HL-60/S4 treated with phorbol 12-myristate 13-acetate at 8.2 ng/mL for 4 days and 3 days (cell line): ENCODE results near the gene CARD11.
"Not testable (repeated sequence)": the region's sequence is repeated elsewhere in the genome, so short reads cannot be mapped to it uniquely, and the experiment has no call there.

ENCODE experiments used
- in situ Hi-C: fragments of 300-500 bp; cut with MboI; formaldehyde crosslinking; loops from 2 replicates; pipeline ENCODE4 v1.15.0; 2022; ENCODE audit warnings: low sequenced_read_pairs

Gene CARD11

DNA sequence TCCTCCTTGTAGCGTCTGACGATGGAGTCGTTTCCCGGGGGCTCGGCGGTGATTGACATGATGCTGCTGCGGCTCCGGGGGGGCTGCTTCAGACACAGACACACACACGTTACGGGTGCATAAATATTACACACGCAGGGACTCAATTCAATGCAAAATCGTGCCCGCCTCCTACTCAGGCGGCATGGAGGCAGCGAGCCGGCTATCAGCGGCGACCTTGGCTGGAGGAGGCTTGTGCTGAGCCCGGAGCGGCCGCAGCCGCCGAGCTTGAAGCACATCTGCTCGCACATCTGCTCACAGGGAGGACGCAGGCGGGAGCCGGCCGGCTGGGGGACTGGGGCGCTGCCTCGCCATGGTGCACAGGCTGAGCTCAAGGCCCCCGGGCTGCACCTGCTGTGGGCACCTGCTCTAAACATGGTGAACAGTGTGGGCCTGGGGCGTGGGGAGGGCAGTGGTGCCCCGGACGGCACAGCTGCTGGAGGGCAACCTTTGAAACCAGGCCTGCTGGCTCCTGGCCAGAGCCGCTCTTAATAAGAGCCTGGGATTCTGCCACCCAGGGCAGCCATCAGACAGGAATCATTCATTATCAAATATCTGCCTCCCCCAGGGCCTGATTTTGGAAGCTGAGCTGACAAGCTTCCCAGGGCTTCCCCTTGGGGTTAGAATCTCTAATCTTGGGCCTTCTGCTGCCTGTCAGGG, 114.9 kb downstream of the CARD11 start:
- in situ Hi-C loops = no loop called here

DNA sequence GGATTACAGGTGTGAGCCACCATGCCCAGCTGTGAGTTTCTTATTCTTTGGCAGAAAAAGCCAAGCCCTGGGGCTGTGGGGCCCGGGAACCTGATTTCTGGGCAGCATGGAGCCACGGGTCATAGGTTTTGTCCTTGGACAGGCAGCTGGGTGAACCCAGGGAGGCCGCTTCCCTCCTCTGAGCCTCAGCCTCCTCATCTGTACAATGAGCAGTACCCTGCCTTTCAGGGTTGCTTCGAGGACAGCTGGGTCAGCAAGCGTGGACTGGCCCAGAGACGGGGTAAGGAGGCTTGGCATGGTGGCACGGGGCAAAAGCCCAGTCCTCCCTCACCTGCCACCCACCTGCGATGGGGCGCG, 115.4 kb downstream of the CARD11 start:
- in situ Hi-C loops = no loop called here

- in situ Hi-C loops = no loop called here
These were observed 116.1 kb downstream of the CARD11 start for GRCh38 chr7:2927592-2927991.

DNA sequence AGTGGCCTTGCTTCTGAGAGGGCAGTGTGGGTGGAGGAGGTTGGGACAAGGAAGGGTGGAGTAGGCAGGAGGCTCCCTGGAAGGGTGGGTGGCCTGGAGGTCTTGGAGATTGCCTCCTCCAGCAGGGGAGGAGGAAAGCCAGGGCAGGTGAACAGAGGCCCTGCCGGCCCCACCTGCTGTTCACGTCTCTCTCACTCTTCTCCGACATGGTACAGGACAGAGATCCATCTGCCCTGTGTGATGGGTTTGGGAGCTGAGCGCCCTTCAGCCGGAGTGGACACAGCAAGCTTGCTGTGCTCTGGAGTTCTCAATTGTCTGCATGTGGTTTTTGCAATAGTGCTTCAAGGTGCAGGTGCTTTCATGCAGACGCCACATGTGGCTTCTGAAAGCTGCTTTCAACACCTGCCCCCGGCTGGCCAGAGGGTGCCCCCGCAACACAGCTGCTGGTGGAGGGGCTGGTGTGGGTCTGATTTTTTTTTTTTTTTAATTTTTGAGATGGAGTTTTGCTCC, 116.7 kb downstream of the CARD11 start:
- in situ Hi-C loops = no loop called here

GRCh38 chr7:2926120-2926895, 117.4 kb downstream of the CARD11 start:
- in situ Hi-C loops = no loop called here

- in situ Hi-C loops = no loop called here
These were observed 118.5 kb downstream of the CARD11 start for GRCh38 chr7:2924866-2925840.

DNA sequence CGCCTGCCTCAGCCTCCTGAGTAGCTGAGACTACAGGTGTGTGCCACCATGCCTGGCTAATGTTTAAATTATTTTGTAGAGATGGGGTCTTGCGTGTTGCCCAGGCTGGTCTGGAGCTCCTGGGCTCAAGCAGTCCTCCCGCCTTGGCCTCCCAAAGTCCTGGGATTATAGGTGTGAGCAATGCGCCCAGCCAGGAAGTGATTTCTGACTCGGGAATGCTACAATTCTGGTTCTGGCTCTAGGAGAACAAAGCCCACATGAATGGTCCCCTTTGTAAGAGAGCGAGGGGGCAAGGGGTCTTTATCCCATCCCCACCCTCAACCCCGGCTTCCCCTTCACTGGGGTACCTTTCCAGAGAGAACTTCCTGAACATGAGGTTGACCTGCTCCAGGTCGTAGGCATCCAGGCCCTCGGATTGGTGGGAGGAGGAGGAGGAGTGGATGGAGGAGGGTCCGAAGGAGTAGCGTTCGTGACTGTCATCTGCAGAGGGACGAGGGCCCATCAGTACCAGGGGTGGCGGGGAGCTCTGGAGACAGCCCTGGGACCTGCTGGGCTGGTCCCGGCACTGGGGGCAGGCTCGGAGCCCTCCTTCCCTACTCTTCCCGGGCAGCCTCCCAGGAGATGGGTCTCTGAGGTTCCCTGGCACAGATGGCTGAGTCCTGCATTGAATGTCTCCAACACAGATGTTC, 119.6 kb downstream of the CARD11 start:
- in situ Hi-C loops = no loop called here

GRCh38 chr7:2923291-2923781, 120.3 kb downstream of the CARD11 start:
- in situ Hi-C loops = no loop called here

GRCh38 chr7:2922866-2923265, 120.8 kb downstream of the CARD11 start:
- in situ Hi-C loops = no loop called here

- in situ Hi-C loops = no loop called here
These were observed 121.3 kb downstream of the CARD11 start for GRCh38 chr7:2922348-2922691.

DNA sequence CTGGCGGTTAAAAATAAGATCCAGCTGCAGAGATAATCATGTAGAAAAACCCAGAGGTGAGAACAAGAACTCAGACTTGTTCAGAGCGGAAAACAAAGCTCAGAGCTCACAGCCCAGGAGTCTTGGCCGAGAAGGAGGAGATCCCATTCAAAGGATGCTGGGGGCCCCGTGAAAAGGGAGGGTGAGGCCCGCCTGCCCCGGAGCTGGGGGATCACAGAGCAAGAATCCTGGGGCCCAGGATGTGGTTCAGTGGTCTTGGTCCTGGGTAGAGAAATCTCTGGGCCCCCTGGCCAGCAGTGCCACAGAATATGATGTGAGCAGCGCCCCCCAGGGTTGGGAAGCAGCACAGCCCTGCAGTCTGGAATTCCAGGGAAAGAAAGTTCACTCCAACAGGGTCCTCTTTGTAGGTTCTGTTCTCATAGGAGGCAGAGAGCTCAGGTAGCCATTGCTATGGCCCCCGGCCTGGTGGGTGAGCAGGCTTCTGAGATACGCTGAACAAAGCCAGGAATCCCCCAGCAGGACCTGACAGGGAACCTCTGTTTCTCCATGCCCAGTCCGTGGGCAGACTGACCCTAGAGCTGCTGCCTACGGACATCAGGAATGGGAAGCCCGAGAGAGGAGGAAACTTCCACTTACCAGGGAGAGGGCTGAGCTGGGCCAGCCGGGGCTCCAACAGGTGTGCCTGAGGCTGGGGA, 121.9 kb downstream of the CARD11 start:
- in situ Hi-C loops = no loop called here

DNA sequence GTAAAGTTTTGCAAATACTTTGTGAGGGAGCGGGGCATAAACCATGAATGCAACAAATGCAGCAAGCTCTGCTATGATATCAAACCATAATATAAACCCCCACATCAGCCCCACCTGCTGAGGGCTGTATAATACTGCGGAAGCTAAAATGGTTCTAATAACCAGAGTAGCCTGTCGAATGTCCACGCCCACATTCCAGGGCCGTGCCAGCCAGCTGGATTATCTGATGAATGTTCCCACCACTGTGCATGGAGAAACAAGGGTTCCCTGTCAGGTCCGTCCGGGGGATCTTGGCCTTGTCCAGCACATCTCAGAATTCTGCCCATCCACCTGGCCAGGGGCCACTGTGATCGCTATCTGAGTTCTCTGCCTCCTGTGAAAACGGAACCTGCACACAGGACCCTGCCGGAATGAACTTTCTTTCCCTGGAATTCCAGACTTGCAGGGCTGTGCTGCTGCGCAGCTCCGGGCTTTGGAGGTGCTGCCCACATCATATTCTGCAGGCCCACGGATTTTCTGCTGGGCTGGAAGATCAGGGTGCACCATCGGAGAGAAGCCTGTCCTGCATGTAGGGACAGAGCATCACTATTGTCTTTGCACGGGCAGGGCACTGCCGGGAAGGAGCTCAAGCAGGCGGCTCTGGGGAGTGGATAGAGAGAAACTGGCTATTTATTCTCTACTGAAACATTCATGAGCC, 122.6 kb downstream of the CARD11 start:
- in situ Hi-C loops = no loop called here

DNA sequence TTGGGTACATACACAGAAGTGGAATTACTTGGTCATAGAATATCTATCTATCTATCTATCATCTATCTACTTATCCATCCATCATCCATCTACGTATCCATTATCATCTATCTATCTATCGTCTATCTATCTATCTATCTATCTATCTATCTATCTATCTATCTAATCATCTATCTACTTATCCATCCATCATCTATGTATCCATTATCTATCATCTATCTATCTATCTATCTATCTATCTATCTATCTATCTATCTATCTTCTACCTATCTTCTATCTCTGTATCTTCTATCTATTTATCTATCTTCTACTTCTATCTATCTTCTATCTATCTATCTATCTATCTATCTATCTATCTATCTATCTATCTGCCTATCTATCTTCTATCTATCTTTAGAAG, 123.2 kb downstream of the CARD11 start:
- in situ Hi-C loops = not testable (repeated sequence)

DNA sequence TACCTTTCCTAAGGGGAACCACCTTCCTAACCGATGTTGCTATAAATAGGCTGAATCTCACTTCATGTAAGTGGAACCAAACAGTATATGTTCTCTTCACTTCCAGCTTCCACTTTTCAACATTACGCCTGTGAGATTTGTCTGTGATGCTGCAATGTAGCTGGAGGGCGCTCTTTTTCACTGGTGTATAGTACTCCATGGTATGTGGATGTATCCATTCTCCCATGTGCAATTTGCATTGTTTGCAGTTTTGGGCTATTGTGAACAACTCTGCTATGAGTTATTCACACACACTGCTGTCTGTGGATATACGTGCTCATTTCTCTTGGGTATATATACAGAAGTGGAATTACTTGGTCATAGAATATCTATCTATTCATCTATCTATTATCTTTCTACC, 123.6 kb downstream of the CARD11 start:
- in situ Hi-C loops = no loop called here

GRCh38 chr7:2919256-2919655, 124.4 kb downstream of the CARD11 start:
- in situ Hi-C loops = no loop called here

- in situ Hi-C loops = no loop called here
These were observed 125.3 kb downstream of the CARD11 start for GRCh38 chr7:2918406-2918805.

GRCh38 chr7:2915023-2915422, 128.6 kb downstream of the CARD11 start:
- in situ Hi-C loops = no loop called here

DNA sequence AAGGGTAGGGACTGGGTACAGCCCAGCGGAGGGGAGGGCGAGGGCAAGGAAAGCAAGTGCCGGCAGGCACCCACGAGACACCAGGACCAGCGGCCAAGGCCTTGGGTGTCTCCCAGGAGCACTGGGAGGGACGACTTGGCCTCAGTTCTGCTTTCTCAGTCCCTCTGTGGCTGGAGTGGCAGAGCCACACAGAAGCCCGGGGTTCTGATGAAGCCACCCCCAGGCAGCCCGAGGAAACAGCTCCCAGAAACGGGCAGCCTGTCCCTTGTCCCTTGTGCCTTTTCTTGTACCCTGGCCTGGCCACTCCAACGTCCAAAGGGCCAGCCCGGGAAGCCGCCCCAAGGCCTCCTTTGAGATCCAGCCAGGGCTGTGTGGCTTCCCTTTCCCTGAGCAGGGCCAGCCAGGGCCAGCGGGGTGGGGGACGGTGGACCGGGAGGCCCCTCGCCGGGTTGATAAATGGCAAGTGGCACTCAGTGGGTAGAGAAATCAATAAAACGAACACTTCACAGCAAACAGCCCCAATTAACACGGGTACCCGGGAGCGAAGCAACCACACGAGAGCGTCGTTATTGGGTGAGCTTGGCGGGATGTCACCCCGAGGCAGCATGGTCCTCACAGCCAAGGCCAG, 129.8 kb downstream of the CARD11 start:
- in situ Hi-C loops = no loop called here
